A549 (cell line): ENCODE results near the gene EHD3. TPM values are rescaled to one million over a fixed set of nuclear protein-coding genes. Genes with fewer than 3 reads are reported as not detected.
A peak's percentile ranks its signal among the peaks of the same experiment; 100 is the strongest.

ENCODE experiments used
- ATAC-seq, 2 experiments: fragments of 200-7000 bp in 1 of 2; fragments of >200 bp in 1 of 2; cut with Nextera tagmentation in 1 of 2; cut with Tn5 transposase in 1 of 2; 3 replicates each; pipeline versions ENCODE4 v1.8.0 to v1.9.1; 2018 to 2020; ENCODE audit warnings: mild to moderate bottlenecking in 1 of 2, moderate library complexity in 1 of 2
- CTCF ChIA-PET: fragments of 300-600 bp; sonication (Branson Sonifier 250); formaldehyde crosslinking; extraction: SDS; loops from one replicate; lab custom pipeline; 2021; ENCODE audit warnings: antibody characterized with exemption, inconsistent platforms; lab: Yijun Ruan, JAX
- POLR2A ChIA-PET: fragments of 350-600 bp; formaldehyde crosslinking; extraction: SDS; loops from one replicate; lab custom pipeline; 2021; ENCODE audit warnings: antibody characterized with exemption, inconsistent platforms; lab: Yijun Ruan, JAX
- DNase-seq, 2 experiments: peaks; one replicate each; pipeline versions ENCODE4 v3.0.0 to v3.0.0-alpha.2; 2011 to 2016; ENCODE audit warnings: low read depth in 1 of 2, low spot score in 1 of 2
- FAIRE-seq: peaks from 2 replicates; lab custom pipeline; 2011; peaks lifted over from hg19 to GRCh38; lab: Jason Lieb, UNC
- H3K27ac ChIP-seq, 2 experiments: fragments of >200 bp; sonication (Bioruptor Twin); formaldehyde crosslinking; 3 replicates each; pipeline ENCODE4 v1.5.1; 2016 to 2017
- H3K4me1 ChIP-seq: fragments of >200 bp; sonication (Bioruptor Twin); formaldehyde crosslinking; 3 replicates; pipeline ENCODE4 v1.6.1; 2016
- H3K4me2 ChIP-seq: fragments of >200 bp; sonication (Bioruptor Twin); formaldehyde crosslinking; 3 replicates; pipeline ENCODE4 v1.6.1; 2016
- H3K4me3 ChIP-seq: fragments of >200 bp; sonication (Bioruptor Twin); formaldehyde crosslinking; 3 replicates; pipeline ENCODE4 v1.5.1; 2016
- H3K9me3 ChIP-seq: fragments of >200 bp; sonication (Bioruptor Twin); formaldehyde crosslinking; 3 replicates; pipeline ENCODE4 v1.6.1; 2016
- ATOH8 ChIP-seq: fragments of 250-450 bp; sonication (Bioruptor Pico); IDR thresholded peaks from 2 replicates; pipeline ENCODE4 v1.5.0; 2020; ENCODE audit warnings: low read depth, mild to moderate bottlenecking, moderate library complexity
- CEBPB ChIP-seq, 2 experiments: fragments of >200 bp in 1 of 2; sonication (Bioruptor Twin) in 1 of 2; formaldehyde crosslinking in 1 of 2; IDR thresholded peaks; 2 replicates each; pipeline ENCODE4 v1.6.1; 2012 to 2016
- CTCF ChIP-seq: fragments of >200 bp; sonication (Bioruptor Twin); formaldehyde crosslinking; IDR thresholded peaks from 3 replicates; pipeline ENCODE4 v1.5.1; 2016
- E2F6 ChIP-seq: IDR thresholded peaks from 2 replicates; pipeline ENCODE4 v1.6.1; 2012; ENCODE audit warnings: low read depth, borderline replicate concordance
- HDAC2 ChIP-seq: fragments of 200-600 bp; sonication (generic); IDR thresholded peaks from 2 replicates; pipeline ENCODE4 v1.6.1; 2016
- HMGXB4 ChIP-seq: fragments of 250-450 bp; sonication (Bioruptor Pico); IDR thresholded peaks from 2 replicates; pipeline ENCODE4 v1.5.0; 2021; ENCODE audit warnings: mild to moderate bottlenecking, moderate library complexity, borderline replicate concordance
- JUNB ChIP-seq: fragments of >200 bp; sonication (Bioruptor Twin); formaldehyde crosslinking; IDR thresholded peaks from 2 replicates; pipeline ENCODE4 v1.6.1; 2016
- KDM1A ChIP-seq: fragments of 200-600 bp; sonication (generic); IDR thresholded peaks from 2 replicates; pipeline ENCODE4 v1.6.1; 2016; ENCODE audit warnings: low read depth, mild to moderate bottlenecking
- KDM5A ChIP-seq: fragments of 200-600 bp; sonication (generic); IDR thresholded peaks from 2 replicates; pipeline ENCODE4 v1.6.1; 2016; ENCODE audit warnings: antibody characterized with exemption, mild to moderate bottlenecking
- MAZ ChIP-seq: fragments of 150-350 bp; IDR thresholded peaks from 2 replicates; pipeline ENCODE4 v1.6.1; 2014; ENCODE audit warnings: antibody characterized with exemption, low read depth, low read length, borderline replicate concordance
- MYC ChIP-seq: IDR thresholded peaks from 2 replicates; pipeline ENCODE4 v1.6.1; 2012; ENCODE audit warnings: mild to moderate bottlenecking, inconsistent platforms, low read length, improper control_type of control experiment, borderline replicate concordance
- NFE2L2 ChIP-seq: fragments of 150-350 bp; conservative IDR thresholded peaks from 2 replicates; pipeline ENCODE4 v1.6.1; 2014; ENCODE audit warnings: low read length
- NR3C1 ChIP-seq: fragments of >200 bp; sonication (Bioruptor Twin); formaldehyde crosslinking; IDR thresholded peaks from 3 replicates; pipeline ENCODE4 v1.6.1; 2017
- PHF8 ChIP-seq: fragments of 200-600 bp; sonication (generic); IDR thresholded peaks from 2 replicates; pipeline ENCODE4 v1.6.1; 2016; ENCODE audit warnings: low read depth, mild to moderate bottlenecking, antibody characterized with exemption, moderate library complexity, borderline replicate concordance
- POLR2A ChIP-seq: IDR thresholded peaks from 2 replicates; pipeline ENCODE4 v1.6.1; 2012; ENCODE audit warnings: mild to moderate bottlenecking, low read length
- RAD21 ChIP-seq, 2 experiments: fragments of >200 bp in 1 of 2; sonication (Bioruptor Twin) in 1 of 2; formaldehyde crosslinking in 1 of 2; IDR thresholded peaks in 1 of 2; conservative IDR thresholded peaks in 1 of 2; 2 replicates in 1 of 2; 3 replicates in 1 of 2; pipeline ENCODE4 v1.6.1; 2012 to 2018; ENCODE audit warnings: inconsistent platforms in 1 of 2
- RFX5 ChIP-seq: fragments of 450-650 bp; IDR thresholded peaks from 2 replicates; pipeline ENCODE4 v1.7.1; 2014; ENCODE audit warnings: antibody characterized with exemption, mild to moderate bottlenecking, moderate library complexity
- TP53 ChIP-seq: fragments of 250-450 bp; sonication (Bioruptor Pico); IDR thresholded peaks from 2 replicates; pipeline ENCODE4 v1.5.0; 2021; ENCODE audit warnings: mild to moderate bottlenecking, moderate library complexity
- USF2 ChIP-seq: fragments of 450-650 bp; IDR thresholded peaks from 2 replicates; pipeline ENCODE4 v1.6.1; 2014; ENCODE audit warnings: antibody characterized with exemption
- ZC3H11A ChIP-seq: fragments of 450-650 bp; IDR thresholded peaks from 2 replicates; pipeline ENCODE4 v1.6.1; 2014; ENCODE audit warnings: antibody characterized with exemption, mild to moderate bottlenecking
- ZFP36 ChIP-seq: fragments of 450-650 bp; IDR thresholded peaks from 2 replicates; pipeline ENCODE4 v1.6.1; 2014; ENCODE audit warnings: borderline replicate concordance; ENCODE audit not compliant: partially characterized antibody
- WGBS: methylation state at CpG from one replicate; pipeline ENCODE4 v1.1.6; 2017; ENCODE audit errors: missing lambda C conversion rate; 5-methylcytosine and 5-hydroxymethylcytosine counted together
- polyA plus RNA-seq, 4 experiments: library from polyadenylated mRNA; depleted of rRNA in 3 of 4; stranded (reverse); fragments of >200 nt; fragmentation: RNase III in 1 of 4; extraction: RNeasy Plus Mini Kit Qiagen cat#74134 plus additional on column Dnase treatment in 1 of 4; gene quantifications; 2 replicates in 3 of 4; 3 replicates in 1 of 4; pipeline ENCODE4 v1.2.3, GENCODE V29; 2011 to 2017
- TF ChIP-seq, protein P1 (sequence below): IDR thresholded peaks from 2 replicates; pipeline ENCODE4 v1.6.1; 2012
- TF ChIP-seq, protein P2 (sequence below): fragments of >200 bp; sonication (Bioruptor Twin); formaldehyde crosslinking; IDR thresholded peaks from 2 replicates; pipeline ENCODE4 v1.6.1; 2016

Gene EHD3
- polyA plus RNA-seq, 2 of the 4 experiments (the other 2 are of a cell fraction), result 8.7 to 10.6 TPM

DNA sequence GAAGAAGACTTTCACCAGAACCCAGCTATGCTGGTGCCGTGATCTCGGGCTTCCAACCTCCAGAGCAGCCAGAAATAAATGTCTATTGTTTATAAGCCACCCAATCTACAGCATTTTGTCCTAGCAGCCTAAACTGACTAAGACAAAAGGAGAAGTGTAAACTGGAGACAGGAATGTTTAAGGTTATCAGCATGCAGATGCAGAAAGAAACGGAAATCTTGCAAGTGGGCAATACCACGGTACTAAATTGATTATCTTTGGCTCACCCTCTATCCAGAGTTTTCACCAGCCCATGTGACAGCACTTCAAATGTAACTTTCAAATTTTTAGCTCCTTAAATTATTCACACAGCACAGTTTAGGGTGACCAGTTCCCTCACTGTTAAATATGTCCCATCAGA, 10.9 kb upstream of the EHD3 start:
- no peaks in the 10 kb centered on the region for H3K9me3 ChIP-seq
- WGBS, result 41% methylated on average over 4 of the region's 4 CpGs
- no peak for TF ChIP-seq HMGXB4
- no peak for TF ChIP-seq RAD21 (conservative IDR thresholded peaks at IDR 0.05 in 1 of 2, IDR thresholded peaks at IDR 0.05 in 1 of 2)
- TF ChIP-seq, protein P1, sequence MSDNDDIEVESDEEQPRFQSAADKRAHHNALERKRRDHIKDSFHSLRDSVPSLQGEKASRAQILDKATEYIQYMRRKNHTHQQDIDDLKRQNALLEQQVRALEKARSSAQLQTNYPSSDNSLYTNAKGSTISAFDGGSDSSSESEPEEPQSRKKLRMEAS, result no peak
- TF ChIP-seq E2F6, result no peak
- no peak for TF ChIP-seq ZFP36
- TF ChIP-seq, protein P2, sequence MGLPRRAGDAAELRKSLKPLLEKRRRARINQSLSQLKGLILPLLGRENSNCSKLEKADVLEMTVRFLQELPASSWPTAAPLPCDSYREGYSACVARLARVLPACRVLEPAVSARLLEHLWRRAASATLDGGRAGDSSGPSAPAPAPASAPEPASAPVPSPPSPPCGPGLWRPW, result no peak
- H3K4me3 ChIP-seq, result no peak overlapping the region
- ChIA-PET CTCF (interaction anchor here (0.6 to 2.0 kb wide), 5 partner anchors 10 to 827 kb away, joined by 3 to 9 read pairs (median 3); partner anchors contain the start of gene EHD3), POLR2A (no interaction called here)
- FAIRE-seq (no peak), DNase-seq (no peak), ATAC-seq (no peak)
- H3K4me2 ChIP-seq, result no peak overlapping the region
- no peaks in the 10 kb centered on the region for H3K4me1 ChIP-seq
- no peak overlapping the region for H3K27ac ChIP-seq

DNA sequence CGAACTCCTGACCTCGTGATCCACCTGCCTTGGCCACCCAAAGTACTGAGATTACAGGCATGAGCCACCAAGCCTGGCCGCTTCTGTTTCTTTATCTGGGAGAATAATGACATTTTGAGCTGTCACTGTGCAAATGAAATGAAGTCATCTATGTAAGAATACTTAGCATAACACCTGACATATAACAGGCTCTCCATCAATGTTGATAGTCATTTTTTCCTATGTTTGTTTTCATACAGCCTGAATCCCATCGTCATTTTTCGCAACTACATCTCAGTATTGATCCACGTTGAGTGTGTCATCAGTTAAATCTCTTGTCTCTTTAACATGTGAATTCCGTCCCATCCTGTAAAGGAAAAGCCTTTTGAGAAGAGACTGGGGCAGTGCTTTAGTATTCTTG, 10.2 kb upstream of the EHD3 start:
- no peaks in the 10 kb centered on the region for H3K4me1 ChIP-seq

DNA sequence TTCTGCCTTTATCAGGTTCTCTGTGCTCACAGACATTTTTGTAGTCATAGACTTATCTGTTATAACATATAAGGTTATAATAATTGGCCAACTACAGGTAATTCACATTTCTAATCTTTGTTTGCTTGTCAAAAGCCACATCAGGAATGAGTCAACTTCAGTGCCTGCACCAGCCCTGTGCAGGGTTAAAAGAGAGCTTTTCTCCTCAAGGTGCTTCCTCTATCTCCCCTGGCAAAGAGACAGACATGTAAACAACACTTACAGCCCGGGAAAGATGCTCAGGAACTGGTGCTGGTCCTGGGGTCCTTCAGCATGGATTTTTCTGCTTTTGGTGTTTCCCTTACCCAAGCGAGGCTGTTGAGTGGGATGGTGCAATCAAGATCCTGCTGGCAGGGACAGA, 7.7 kb upstream of the EHD3 start:
- ChIA-PET POLR2A (no interaction called here), CTCF (interaction anchor here (2.9 kb wide), 1 partner anchor 108 kb away, joined by 12 read pairs; no protein-coding TSS in a partner anchor)
- no peak for DNase-seq
- Histone ChIP-seq H3K4me2 (no peak overlapping the region), H3K27ac (no peak overlapping the region), H3K4me1 (no peaks in the 10 kb centered on the region), H3K4me3 (no peak overlapping the region), H3K9me3 (no peaks in the 10 kb centered on the region)
- ATAC-seq, result peak; percentile 40 to 41; a peak in 3 of 6 replicates
- WGBS, result 3% methylated on average over 2 of the region's 2 CpGs
- no peak for FAIRE-seq
- TF ChIP-seq ATOH8 (CRISPR knock-in tag), result no peak
- TF ChIP-seq MYC, result no peak
- no peak for TF ChIP-seq ZC3H11A
- no peak for TF ChIP-seq NFE2L2
- TF ChIP-seq, protein P1, result no peak
- no peak for TF ChIP-seq KDM5A
- no peak for TF ChIP-seq CTCF
- TF ChIP-seq, protein P2, result no peak
- TF ChIP-seq RFX5, result no peak
- no peak for TF ChIP-seq USF2
- TF ChIP-seq PHF8, result no peak
- TF ChIP-seq KDM1A, result no peak

More for the DNA sequence above, 10.2 kb upstream of the EHD3 start:
- CTCF ChIA-PET, result interaction anchor here (2.0 kb wide), 1 partner anchor 10 kb away, joined by 9 read pairs; the partner anchor contains the start of gene EHD3
- no peaks in the 10 kb centered on the region for H3K9me3 ChIP-seq
- DNase-seq (no peak), FAIRE-seq (no peak), ATAC-seq (no peak)
- no peak for TF ChIP-seq HDAC2
- no peak for TF ChIP-seq NR3C1
- no peak for TF ChIP-seq E2F6
- TF ChIP-seq USF2, result no peak
- TF ChIP-seq CEBPB (IDR thresholded peaks at IDR 0.05), result no peak
- no peak for TF ChIP-seq PHF8
- TF ChIP-seq TP53, result no peak
- TF ChIP-seq MAZ, result no peak
- TF ChIP-seq JUNB, result no peak
- TF ChIP-seq POLR2A, result no peak
- no peak overlapping the region for H3K4me2 ChIP-seq
- POLR2A ChIA-PET, result no interaction called here
- no peak overlapping the region for H3K27ac ChIP-seq
- WGBS, result 24% methylated on average over 7 of the region's 7 CpGs
- H3K4me3 ChIP-seq, result no peak overlapping the region
